Muscle layer of duodenum (tissue), 2 donors: ENCODE data around the gene PIH1D1.

Experiments used
- H3K27ac ChIP-seq: one replicate; pipeline ENCODE4 v1.7.0; 2013; ENCODE audit warnings: mild to moderate bottlenecking, low read length
- H3K27me3 ChIP-seq: one replicate; pipeline ENCODE4 v1.7.0; 2013; ENCODE audit warnings: low read depth, mild to moderate bottlenecking, control low read depth, low read length
- H3K36me3 ChIP-seq, 2 donors: one replicate each; pipeline ENCODE4 v1.7.0; 2013; ENCODE audit warnings: low read length in 2 of 2, control low read depth in 1 of 2, mild to moderate bottlenecking in 1 of 2; ENCODE audit not compliant: insufficient read depth in 2 of 2, control insufficient read depth in 1 of 2
- H3K4me1 ChIP-seq, 2 donors: one replicate each; pipeline ENCODE4 v1.7.0; 2013; ENCODE audit warnings: low read length in 2 of 2, mild to moderate bottlenecking in 2 of 2, control low read depth in 1 of 2, moderate library complexity in 1 of 2; ENCODE audit not compliant: insufficient read depth in 2 of 2, control insufficient read depth in 1 of 2
- H3K4me3 ChIP-seq, 2 donors: one replicate each; pipeline ENCODE4 v1.7.0; 2013; ENCODE audit warnings: low read length in 2 of 2, low read depth in 1 of 2, mild to moderate bottlenecking in 1 of 2
- H3K9me3 ChIP-seq, 2 donors: one replicate each; pipeline ENCODE4 v1.7.0; 2013; ENCODE audit warnings: low read length in 2 of 2, control low read depth in 1 of 2, mild to moderate bottlenecking in 1 of 2; ENCODE audit not compliant: control insufficient read depth in 1 of 2
- donor health status: healthy.

Gene PIH1D1

DNA sequence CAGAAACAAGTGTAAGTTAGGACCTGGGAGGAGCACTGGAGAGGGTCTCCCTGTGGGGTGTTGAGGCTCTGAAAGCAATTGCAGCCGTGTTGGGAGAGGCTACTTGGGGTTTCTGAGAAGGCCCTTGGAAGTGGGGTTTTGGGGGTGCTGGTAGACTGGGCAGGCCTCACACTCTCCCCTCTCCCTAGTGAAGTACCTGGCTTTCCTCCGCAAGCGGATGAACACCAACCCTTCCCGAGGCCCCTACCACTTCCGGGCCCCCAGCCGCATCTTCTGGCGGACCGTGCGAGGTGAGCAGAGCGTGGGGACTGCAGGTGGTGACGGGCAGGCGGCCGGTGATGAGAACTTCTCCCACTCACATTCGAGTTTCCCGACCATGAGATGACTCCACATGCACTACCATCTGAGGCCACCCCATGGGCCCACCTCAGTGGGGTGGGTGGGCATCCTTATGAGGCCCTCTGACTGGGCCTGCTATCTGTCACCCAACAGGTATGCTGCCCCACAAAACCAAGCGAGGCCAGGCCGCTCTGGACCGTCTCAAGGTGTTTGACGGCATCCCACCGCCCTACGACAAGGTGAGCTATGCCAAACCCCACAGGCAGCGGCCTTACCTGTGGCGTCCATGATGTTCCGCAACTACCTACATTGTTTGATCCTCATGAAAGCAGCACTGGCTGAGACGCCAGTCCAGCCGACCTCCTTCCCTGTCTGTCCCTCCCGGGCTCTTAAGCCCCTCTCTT, 38.8 kb upstream of the PIH1D1 start:
- Histone ChIP-seq H3K4me1 (peaks cover 12 to 19% of the 10 kb centered on the region in 2 donors), H3K9me3 (no peaks in the 10 kb centered on the region), H3K4me3 (peak overlapping the region in 1 of 2 donors; percentile 100), H3K27me3 (no peaks in the 10 kb centered on the region), H3K36me3 (peaks cover 37 to 48% of the 10 kb centered on the region in 2 donors), H3K27ac (peak overlapping the region; percentile 98)

- Histone ChIP-seq H3K4me3 (peak overlapping the region; percentile 99 to 100), H3K9me3 (no peaks in the 10 kb centered on the region), H3K27ac (peak overlapping the region; percentile 98), H3K36me3 (peaks cover 37 to 48% of the 10 kb centered on the region in 2 donors), H3K27me3 (no peaks in the 10 kb centered on the region), H3K4me1 (peaks cover 12 to 19% of the 10 kb centered on the region in 2 donors)
These were observed 38.1 kb upstream of the PIH1D1 start for GRCh38 chr19:49489601-49490167.

DNA sequence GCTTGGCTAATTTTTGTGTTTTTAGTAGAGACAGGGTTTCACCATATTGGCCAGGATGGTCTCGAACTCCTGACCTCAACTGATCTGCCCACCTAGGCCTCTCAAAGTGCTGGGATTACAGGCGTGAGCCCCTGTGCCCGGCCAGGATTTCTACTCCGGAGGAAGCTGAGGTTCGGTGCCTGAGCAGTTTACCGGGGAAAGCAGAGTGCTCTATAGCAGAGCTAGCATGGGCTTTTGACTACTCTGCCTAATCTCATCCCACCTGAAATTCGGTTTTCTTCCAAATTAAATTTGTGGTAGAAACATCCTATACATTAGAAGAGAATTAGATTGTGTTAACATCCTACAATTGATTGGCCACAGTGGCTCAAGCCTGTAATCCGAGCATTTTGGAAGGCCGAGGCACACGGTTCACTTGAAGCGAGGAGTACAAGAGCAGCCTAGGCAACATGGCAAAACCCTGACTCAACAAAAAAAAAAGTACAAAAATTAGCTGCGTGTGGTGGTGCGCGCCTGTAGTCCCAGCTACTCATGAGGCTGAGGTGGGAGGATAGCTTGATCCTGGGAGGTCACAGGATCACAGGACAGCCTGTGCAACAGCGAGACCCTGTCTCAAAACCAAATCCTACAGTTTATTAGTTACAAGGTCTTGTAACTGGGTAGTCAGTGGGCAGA, 37.4 kb upstream of the PIH1D1 start:
- H3K9me3 ChIP-seq = no peaks in the 10 kb centered on the region
- H3K36me3 ChIP-seq = peaks cover 37 to 48% of the 10 kb centered on the region in 2 donors
- peaks cover 12 to 19% of the 10 kb centered on the region in 2 donors for H3K4me1 ChIP-seq
- no peaks in the 10 kb centered on the region for H3K27me3 ChIP-seq
- peak overlapping the region; percentile 99 to 100 for H3K4me3 ChIP-seq
- peak overlapping the region; percentile 98 for H3K27ac ChIP-seq

DNA sequence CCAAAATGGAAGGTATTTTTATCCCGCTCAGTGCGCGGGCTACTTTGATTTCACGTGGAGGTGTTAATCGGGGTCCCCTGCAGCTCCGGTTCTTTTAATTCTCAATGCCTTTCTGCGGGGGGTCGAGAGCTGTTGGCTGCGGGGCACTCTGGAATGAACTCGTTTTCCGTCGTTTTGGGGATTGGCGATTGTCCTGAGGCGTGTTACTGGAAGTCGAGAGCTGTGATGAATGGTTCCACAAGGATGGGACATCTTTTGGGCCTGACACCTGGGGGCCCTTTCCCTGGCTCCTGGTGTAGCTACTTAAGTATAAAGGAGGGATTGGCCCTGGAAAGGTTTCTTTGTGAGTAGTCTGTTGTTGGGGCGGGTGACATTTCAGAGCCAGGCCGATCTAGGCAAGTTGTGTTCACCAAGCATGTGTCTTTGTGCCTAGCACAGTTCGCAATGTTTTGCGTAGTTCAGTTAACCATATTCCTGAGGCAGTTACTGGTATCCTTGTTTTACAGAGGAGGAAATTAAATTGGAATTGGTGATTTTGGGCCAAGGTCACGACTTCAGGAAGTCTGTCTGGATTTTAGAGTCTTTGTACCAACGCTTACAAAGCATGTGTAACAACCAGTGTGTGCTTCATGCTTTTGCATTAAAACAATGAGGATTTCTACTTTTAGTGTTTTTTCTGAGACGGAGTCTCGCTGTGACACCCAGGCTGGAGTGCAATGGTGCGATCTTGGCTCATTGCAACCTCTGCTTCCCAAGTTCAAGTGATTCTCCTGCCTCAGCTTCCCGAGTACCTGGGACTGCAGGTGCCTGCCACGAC, 36.6 kb upstream of the PIH1D1 start:
- H3K4me1 ChIP-seq = peaks cover 12 to 19% of the 10 kb centered on the region in 2 donors
- peak overlapping the region; percentile 98 for H3K27ac ChIP-seq
- peaks cover 37 to 47% of the 10 kb centered on the region in 2 donors for H3K36me3 ChIP-seq

DNA sequence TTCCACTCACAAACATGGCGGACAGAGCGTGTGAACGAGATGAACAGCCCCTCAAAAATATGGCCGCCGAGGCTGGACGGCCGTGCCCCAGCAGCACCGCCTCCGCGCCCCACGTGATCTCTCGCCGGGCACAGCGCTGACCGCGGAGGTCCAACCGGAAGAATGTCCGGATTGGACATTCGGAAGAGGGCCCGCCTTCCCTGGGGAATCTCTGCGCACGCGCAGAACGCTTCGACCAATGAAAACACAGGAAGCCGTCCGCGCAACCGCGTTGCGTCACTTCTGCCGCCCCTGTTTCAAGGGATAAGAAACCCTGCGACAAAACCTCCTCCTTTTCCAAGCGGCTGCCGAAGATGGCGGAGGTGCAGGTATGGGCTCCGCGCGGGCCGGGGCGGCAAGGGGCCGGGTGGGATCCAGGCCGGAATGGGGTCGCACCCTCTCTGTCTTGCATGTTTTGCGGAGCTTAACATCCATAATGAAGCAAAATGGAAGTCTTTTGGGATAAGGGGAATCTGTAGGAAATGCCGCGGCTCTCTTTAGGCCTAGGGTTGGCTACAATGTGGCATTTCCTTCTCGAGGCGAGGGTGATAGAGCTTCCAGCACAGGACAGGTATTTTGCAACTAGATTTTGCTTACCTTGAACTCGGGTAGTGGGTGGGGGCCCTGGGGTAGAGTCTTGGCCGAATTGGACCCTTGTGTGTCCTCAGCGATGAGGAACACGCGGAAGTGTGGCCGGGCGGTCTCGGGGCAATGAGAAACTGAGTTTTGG, 35.8 kb upstream of the PIH1D1 start, which contains the start of gene RPL13A:
TSS of gene RPL13A (plus strand) at position 332 of the 769 bp plus-strand sequence. CDS start at position 354, 22 bp downstream.
- Histone ChIP-seq H3K9me3 (no peaks in the 10 kb centered on the region), H3K4me1 (peaks cover 12 to 19% of the 10 kb centered on the region in 2 donors), H3K4me3 (peak within 1 kb of the TSS; percentile 99 to 100), H3K27ac (peak within 1 kb of the TSS; percentile 98), H3K27me3 (no peaks in the 10 kb centered on the region), H3K36me3 (peaks cover 31 to 39% of the 10 kb centered on the region in 2 donors)

More for the DNA sequence above, 36.6 kb upstream of the PIH1D1 start:
- no peaks in the 10 kb centered on the region for H3K9me3 ChIP-seq
- peak overlapping the region; percentile 99 to 100 for H3K4me3 ChIP-seq
- H3K27me3 ChIP-seq = no peaks in the 10 kb centered on the region

DNA sequence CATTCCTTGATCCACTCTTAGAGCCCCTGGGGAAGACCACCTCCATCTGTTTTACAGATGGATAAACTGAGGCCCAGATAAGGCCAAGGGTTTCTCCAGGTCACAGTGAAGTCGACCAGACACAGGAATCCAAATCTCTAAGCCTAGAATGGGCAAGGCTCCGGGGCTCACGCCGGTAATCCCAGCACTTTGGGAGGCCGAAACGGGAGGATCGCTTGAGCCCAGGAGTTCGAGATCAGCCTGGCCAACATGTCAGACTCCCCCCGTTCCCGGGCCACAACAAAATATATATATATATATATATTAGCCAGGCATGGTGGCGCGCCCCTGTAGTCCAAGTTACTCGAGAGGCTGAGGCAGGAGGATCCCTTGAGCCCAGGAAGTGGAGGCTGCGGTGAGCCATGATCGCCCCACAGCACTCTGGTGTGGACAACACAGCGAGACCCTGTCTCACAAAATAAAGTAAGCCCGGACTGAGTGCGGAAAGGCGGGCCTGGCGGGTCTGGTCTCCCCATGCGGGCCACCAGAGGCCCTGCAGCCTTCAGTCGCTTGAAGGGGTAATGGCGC, 35.2 kb upstream of the PIH1D1 start:
- Histone ChIP-seq H3K4me1 (peaks cover 12 to 19% of the 10 kb centered on the region in 2 donors), H3K36me3 (peaks cover 25 to 37% of the 10 kb centered on the region in 2 donors), H3K4me3 (peak overlapping the region in 1 of 2 donors; percentile 16), H3K27me3 (no peaks in the 10 kb centered on the region), H3K27ac (no peak overlapping the region), H3K9me3 (no peaks in the 10 kb centered on the region)

GRCh38 chr19:49486232-49486631, 34.6 kb upstream of the PIH1D1 start:
- peaks cover 25 to 31% of the 10 kb centered on the region in 2 donors for H3K36me3 ChIP-seq
- H3K27me3 ChIP-seq = no peaks in the 10 kb centered on the region
- H3K4me1 ChIP-seq = peaks cover 12 to 19% of the 10 kb centered on the region in 2 donors
- H3K4me3 ChIP-seq = no peak overlapping the region
- H3K9me3 ChIP-seq = no peaks in the 10 kb centered on the region
- H3K27ac ChIP-seq = no peak overlapping the region

- H3K27me3 ChIP-seq = no peaks in the 10 kb centered on the region
- no peaks in the 10 kb centered on the region for H3K9me3 ChIP-seq
- H3K27ac ChIP-seq = no peak overlapping the region
- no peak overlapping the region for H3K4me3 ChIP-seq
- no peaks in the 10 kb centered on the region for H3K4me1 ChIP-seq
- H3K36me3 ChIP-seq = peaks cover 0 to 9% of the 10 kb centered on the region in 2 donors
These were observed 29.5 kb upstream of the PIH1D1 start for GRCh38 chr19:49481020-49481683.

DNA sequence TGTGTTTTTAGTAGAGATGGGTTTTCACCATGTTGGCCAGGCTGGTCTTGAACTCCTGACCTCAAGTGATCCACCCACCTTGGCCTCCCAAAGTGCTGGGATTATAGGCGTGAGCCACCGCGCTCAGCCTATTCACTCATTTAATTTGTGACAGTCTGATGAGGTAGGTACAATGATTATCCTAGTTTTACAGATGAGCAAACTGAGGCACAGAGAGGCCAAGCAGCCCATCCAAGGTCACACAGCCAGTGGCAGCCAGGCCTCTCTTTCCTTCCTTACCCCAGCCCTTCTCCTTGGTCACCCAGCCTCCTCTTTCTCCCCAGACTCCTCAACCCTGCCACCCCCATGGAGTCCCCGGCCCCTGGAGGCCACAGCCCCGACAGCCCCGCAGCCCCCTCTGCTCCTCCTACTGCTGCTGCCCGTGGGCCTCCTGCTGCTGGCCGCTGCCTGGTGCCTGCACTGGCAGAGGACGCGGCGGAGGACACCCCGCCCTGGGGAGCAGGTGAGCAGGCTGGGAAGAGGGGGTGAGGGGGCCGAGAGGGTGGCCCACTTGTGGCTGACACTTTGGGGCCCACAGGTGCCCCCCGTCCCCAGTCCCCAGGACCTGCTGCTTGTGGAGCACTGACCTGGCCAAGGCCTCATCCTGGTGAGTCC, 28.5 kb upstream of the PIH1D1 start:
- Histone ChIP-seq H3K4me1 (peaks cover 0 to 2% of the 10 kb centered on the region in 2 donors), H3K27ac (no peak overlapping the region), H3K27me3 (no peaks in the 10 kb centered on the region), H3K9me3 (no peaks in the 10 kb centered on the region), H3K36me3 (peaks cover 0 to 9% of the 10 kb centered on the region in 2 donors), H3K4me3 (no peak overlapping the region)
